Panc1 (cell line): ENCODE measurements around the gene DNAJC13. TPM values are rescaled to one million over a fixed set of nuclear protein-coding genes. Genes with fewer than 3 reads are reported as not detected.

Experiments used
- ATAC-seq: fragments of 200-7000 bp; cut with Tn5 transposase; 2 replicates; pipeline ENCODE4 v1.9.1; 2020; ENCODE audit warnings: mild to moderate bottlenecking, moderate library complexity
- BruUV-seq: library from RNA; stranded (reverse); fragments of 400-500 nt; replicated peaks from 2 replicates; lab custom pipeline; 2021; lab: Mats Ljungman, UMichigan
- CTCF ChIA-PET: fragments of 300-600 bp; sonication (Branson Sonifier 250); formaldehyde crosslinking; loops from one replicate; lab custom pipeline; 2022; ENCODE audit warnings: antibody characterized with exemption; lab: Charles Lee
- POLR2A ChIA-PET: fragments of 300-600 bp; sonication (Branson Sonifier 250); formaldehyde crosslinking; loops from one replicate; lab custom pipeline; 2022; ENCODE audit warnings: antibody characterized with exemption; lab: Charles Lee
- DNase-seq: peaks from one replicate; pipeline ENCODE4 v3.0.0-alpha.2; 2010; ENCODE audit warnings: low read depth, low spot score
- H3K27ac ChIP-seq: 2 replicates; pipeline ENCODE4 v1.5.1; 2011; ENCODE audit warnings: mild to moderate bottlenecking, low read length, inconsistent platforms
- H3K27me3 ChIP-seq: fragments of 200-500 bp; sonication (Bioruptor generic); 2 replicates; pipeline ENCODE4 v1.6.0; 2014; ENCODE audit warnings: low read length, inconsistent platforms; ENCODE audit not compliant: control insufficient read depth, insufficient read depth
- H3K36me3 ChIP-seq: fragments of 200-500 bp; sonication (Bioruptor generic); 2 replicates; pipeline ENCODE4 v1.5.1; 2014; ENCODE audit warnings: inconsistent platforms, mild to moderate bottlenecking, low read length, moderate library complexity; ENCODE audit not compliant: control insufficient read depth, insufficient read depth
- H3K4me1 ChIP-seq: 2 replicates; pipeline ENCODE4 v1.5.1; 2011; ENCODE audit warnings: inconsistent platforms, mild to moderate bottlenecking, low read length, moderate library complexity; ENCODE audit not compliant: control insufficient read depth, insufficient read depth
- H3K4me3 ChIP-seq, 2 experiments: 2 replicates each; pipeline ENCODE4 v1.5.1; 2011 to 2012; ENCODE audit warnings: low read depth in 2 of 2, low read length in 2 of 2, mild to moderate bottlenecking in 2 of 2, inconsistent platforms in 1 of 2, moderate library complexity in 1 of 2
- H3K9me3 ChIP-seq: fragments of 200-500 bp; sonication (Bioruptor generic); 2 replicates; pipeline ENCODE4 v1.5.1; 2014; ENCODE audit warnings: low read depth, mild to moderate bottlenecking, inconsistent platforms, low read length, moderate library complexity; ENCODE audit not compliant: control insufficient read depth, insufficient read depth
- CTCF ChIP-seq: fragments of 450-650 bp; IDR thresholded peaks from 2 replicates; pipeline ENCODE4 v1.5.1; 2017; ENCODE audit warnings: mild to moderate bottlenecking
- POLR2AphosphoS5 ChIP-seq: IDR thresholded peaks from 2 replicates; pipeline ENCODE4 v1.6.1; 2012; ENCODE audit warnings: mild to moderate bottlenecking, low read depth, low read length, moderate library complexity
- SIN3A ChIP-seq: IDR thresholded peaks from 2 replicates; pipeline ENCODE4 v1.6.1; 2012; ENCODE audit warnings: low read depth, mild to moderate bottlenecking, low read length, moderate library complexity, borderline replicate concordance; ENCODE audit not compliant: insufficient read depth
- TCF7L2 ChIP-seq: IDR thresholded peaks from 2 replicates; pipeline ENCODE4 v1.6.1; 2011; ENCODE audit warnings: mild to moderate bottlenecking, low read depth, low read length, inconsistent platforms
- in situ Hi-C: cut with HindIII; loops from 2 replicates; pipeline ENCODE4 v1.10.0; 2016; ENCODE audit warnings: low sequenced_read_pairs, low pct_unique_long_range_greater_than_20kb
- intact Hi-C: fragments of 100-400 bp; cut with micrococcal nuclease; formaldehyde crosslinking; loops from one replicate; pipeline ENCODE4 v1.10.0; 2022; ENCODE audit not compliant: unreplicated experiment
- total RNA-seq: library from RNA; stranded (reverse); gene quantifications from one replicate; pipeline ENCODE4 v1.2.1, GENCODE V29; 2021; ENCODE audit not compliant: unreplicated experiment
- TF ChIP-seq, protein P1 (sequence below), 2 experiments: IDR thresholded peaks; 2 replicates each; pipeline ENCODE4 v1.6.1; 2011 to 2012; ENCODE audit warnings: low read depth in 2 of 2, control low read depth in 1 of 2, low read length in 1 of 2, mild to moderate bottlenecking in 1 of 2, moderate library complexity in 1 of 2; ENCODE audit not compliant: insufficient read depth in 1 of 2

Gene DNAJC13
- total RNA-seq, 1 experiment from 2014 or later, result 54.2 TPM

- Histone ChIP-seq H3K4me3 (no peak overlapping the region), H3K9me3 (no peaks in the 10 kb centered on the region), H3K36me3 (peaks cover 74% of the 10 kb centered on the region), H3K27ac (no peak overlapping the region), H3K4me1 (no peaks in the 10 kb centered on the region), H3K27me3 (no peaks in the 10 kb centered on the region)
- TF ChIP-seq TCF7L2 (no peak), CTCF (no peak), SIN3A (no peak), POLR2AphosphoS5 (no peak)
- TF ChIP-seq, protein P1, sequence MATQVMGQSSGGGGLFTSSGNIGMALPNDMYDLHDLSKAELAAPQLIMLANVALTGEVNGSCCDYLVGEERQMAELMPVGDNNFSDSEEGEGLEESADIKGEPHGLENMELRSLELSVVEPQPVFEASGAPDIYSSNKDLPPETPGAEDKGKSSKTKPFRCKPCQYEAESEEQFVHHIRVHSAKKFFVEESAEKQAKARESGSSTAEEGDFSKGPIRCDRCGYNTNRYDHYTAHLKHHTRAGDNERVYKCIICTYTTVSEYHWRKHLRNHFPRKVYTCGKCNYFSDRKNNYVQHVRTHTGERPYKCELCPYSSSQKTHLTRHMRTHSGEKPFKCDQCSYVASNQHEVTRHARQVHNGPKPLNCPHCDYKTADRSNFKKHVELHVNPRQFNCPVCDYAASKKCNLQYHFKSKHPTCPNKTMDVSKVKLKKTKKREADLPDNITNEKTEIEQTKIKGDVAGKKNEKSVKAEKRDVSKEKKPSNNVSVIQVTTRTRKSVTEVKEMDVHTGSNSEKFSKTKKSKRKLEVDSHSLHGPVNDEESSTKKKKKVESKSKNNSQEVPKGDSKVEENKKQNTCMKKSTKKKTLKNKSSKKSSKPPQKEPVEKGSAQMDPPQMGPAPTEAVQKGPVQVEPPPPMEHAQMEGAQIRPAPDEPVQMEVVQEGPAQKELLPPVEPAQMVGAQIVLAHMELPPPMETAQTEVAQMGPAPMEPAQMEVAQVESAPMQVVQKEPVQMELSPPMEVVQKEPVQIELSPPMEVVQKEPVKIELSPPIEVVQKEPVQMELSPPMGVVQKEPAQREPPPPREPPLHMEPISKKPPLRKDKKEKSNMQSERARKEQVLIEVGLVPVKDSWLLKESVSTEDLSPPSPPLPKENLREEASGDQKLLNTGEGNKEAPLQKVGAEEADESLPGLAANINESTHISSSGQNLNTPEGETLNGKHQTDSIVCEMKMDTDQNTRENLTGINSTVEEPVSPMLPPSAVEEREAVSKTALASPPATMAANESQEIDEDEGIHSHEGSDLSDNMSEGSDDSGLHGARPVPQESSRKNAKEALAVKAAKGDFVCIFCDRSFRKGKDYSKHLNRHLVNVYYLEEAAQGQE (IDR thresholded peaks at IDR 0.05; ENCODE audit: insufficient read depth in 1 of 2, low read depth in 2 of 2, low read length in 1 of 2), result no peak
- intact Hi-C loops, result no loop called here
- ChIA-PET CTCF (no interaction called here), POLR2A (interaction anchor here (0.5 kb wide), 1 partner anchor 503 kb away, joined by 3 read pairs; no protein-coding TSS in a partner anchor)
- in situ Hi-C loops, result no loop called here
- no TSS peak for BruUV-seq
- ATAC-seq (no peak), DNase-seq (no peak)
These were observed 81.8 kb downstream of the DNAJC13 start for GRCh38 chr3:132499071-132499470.

DNA sequence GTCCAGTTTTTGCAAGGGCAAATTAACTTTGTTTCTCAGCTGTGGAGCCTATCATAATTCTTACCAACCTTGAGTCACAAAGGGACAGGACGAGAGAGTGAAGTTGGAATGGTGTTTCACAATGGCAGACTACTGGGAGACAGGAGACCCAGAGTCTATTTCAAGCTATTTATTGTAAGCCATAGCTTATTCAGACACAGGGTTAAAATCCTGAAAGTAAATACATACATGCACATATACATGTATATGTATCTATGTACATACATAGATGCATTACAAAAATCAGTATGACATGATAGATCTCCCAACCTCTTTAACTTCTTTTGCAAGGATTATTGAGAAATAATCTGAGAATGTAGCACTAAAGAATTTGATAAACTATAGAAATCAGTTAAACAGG lies 86.3 kb downstream of the DNAJC13 start:
- Histone ChIP-seq H3K4me1 (no peaks in the 10 kb centered on the region), H3K27me3 (no peaks in the 10 kb centered on the region), H3K9me3 (no peaks in the 10 kb centered on the region), H3K4me3 (no peak overlapping the region), H3K36me3 (peaks cover 67% of the 10 kb centered on the region), H3K27ac (no peak overlapping the region)
- POLR2A ChIA-PET, result no interaction called here
- in situ Hi-C loops, result no loop called here
- DNase-seq (no peak), ATAC-seq (no peak)
- intact Hi-C loops, result no loop called here
- BruUV-seq, result no TSS peak
- TF ChIP-seq SIN3A (no peak), CTCF (no peak), POLR2AphosphoS5 (no peak), TCF7L2 (no peak)
- TF ChIP-seq, protein P1 (IDR thresholded peaks at IDR 0.05; ENCODE audit: insufficient read depth in 1 of 2, low read depth in 2 of 2, low read length in 1 of 2), result no peak
- CTCF ChIA-PET, result no interaction called here
